Skeletal muscle tissue (tissue), 4 donors: ENCODE results near the gene SDK1. TPM values are rescaled to one million over a fixed set of nuclear protein-coding genes. Genes with fewer than 3 reads are reported as not detected.

Experiments
- H3K27ac ChIP-seq: one replicate; pipeline ENCODE4 v1.7.0; 2013; ENCODE audit warnings: mild to moderate bottlenecking, low read depth, low read length, inconsistent platforms
- H3K27me3 ChIP-seq, 3 donors: one replicate each; pipeline ENCODE4 v1.7.0; 2013; ENCODE audit warnings: low read length in 3 of 3; ENCODE audit not compliant: control insufficient read depth in 3 of 3, insufficient read depth in 3 of 3
- H3K36me3 ChIP-seq, 3 donors: one replicate each; pipeline ENCODE4 v1.7.0; 2013; ENCODE audit warnings: low read length in 3 of 3; ENCODE audit not compliant: control insufficient read depth in 3 of 3, insufficient read depth in 3 of 3
- H3K4me1 ChIP-seq, 3 donors: one replicate each; pipeline ENCODE4 v1.7.0; 2013; ENCODE audit warnings: low read length in 3 of 3, mild to moderate bottlenecking in 3 of 3; ENCODE audit not compliant: control insufficient read depth in 3 of 3, insufficient read depth in 3 of 3
- H3K4me3 ChIP-seq, 3 donors: one replicate each; pipeline ENCODE4 v1.7.0; 2013; ENCODE audit warnings: low read length in 3 of 3
- H3K9ac ChIP-seq, 3 donors: one replicate each; pipeline ENCODE4 v1.7.0; 2013; ENCODE audit warnings: low read length in 3 of 3, mild to moderate bottlenecking in 3 of 3, moderate library complexity in 2 of 3, low read depth in 1 of 3
- H3K9me3 ChIP-seq, 3 donors: one replicate each; pipeline ENCODE4 v1.7.0; 2013; ENCODE audit warnings: low read length in 3 of 3; ENCODE audit not compliant: control insufficient read depth in 3 of 3
- total RNA-seq: library from RNA; depleted of rRNA; stranded (reverse); fragments of >200 nt; gene quantifications from one replicate; pipeline ENCODE4 v1.2.3, GENCODE V29; 2014
- donor health status: Osteomylitis.

Gene SDK1
- total RNA-seq, 1 donor from 2014 or later = 3.7 TPM

DNA sequence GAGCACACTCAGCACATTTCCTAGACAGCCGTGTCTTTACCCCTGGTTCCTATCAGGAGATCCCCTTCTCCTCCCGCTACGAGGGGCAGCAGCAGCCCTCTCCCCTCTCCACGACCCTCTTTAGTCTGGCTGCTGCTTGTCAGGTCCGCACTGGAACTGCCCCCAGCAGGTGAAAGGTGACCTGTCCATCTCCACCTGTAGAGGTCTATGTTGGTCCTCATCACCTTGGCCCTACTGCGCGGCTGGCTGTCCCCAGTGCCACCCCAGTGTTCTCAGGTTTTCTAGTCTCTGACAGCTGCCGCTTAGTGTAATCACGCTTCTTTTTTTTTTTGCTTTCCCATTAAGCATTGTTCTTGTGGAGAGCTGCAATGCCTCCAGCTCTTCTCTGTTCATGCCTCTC lies 545.7 kb downstream of the SDK1 start:
- no peak overlapping the region for H3K4me3 ChIP-seq
- no peaks in the 10 kb centered on the region for H3K9me3 ChIP-seq
- peaks cover 0 to 4% (median 0%) of the 10 kb centered on the region in 3 donors for H3K27me3 ChIP-seq
- H3K4me1 ChIP-seq = no peaks in the 10 kb centered on the region
- H3K36me3 ChIP-seq = no peaks in the 10 kb centered on the region
- H3K9ac ChIP-seq = no peak overlapping the region
- H3K27ac ChIP-seq = no peak overlapping the region

DNA sequence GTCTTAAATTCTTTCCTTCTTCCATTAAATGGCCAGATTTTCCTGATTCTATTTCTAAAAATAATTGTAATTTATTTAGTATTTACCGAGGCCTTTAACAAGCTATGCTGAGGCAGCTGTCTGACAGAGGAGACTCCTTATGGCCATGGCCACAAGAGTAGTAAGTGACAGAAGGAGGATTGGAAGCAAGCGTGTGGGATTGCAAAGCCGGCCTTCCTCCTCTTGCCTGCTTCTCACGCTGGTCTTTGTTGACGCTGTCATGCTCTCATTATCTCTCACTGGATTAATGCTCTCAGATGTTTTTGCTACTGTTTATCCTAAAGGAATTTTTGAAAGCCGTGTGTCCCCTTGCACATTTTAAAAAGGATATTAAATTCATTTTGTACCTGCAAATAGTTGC lies 546.3 kb downstream of the SDK1 start:
- Histone ChIP-seq H3K9ac (no peak overlapping the region), H3K36me3 (no peaks in the 10 kb centered on the region), H3K27me3 (no peaks in the 10 kb centered on the region), H3K9me3 (no peaks in the 10 kb centered on the region), H3K4me1 (no peaks in the 10 kb centered on the region), H3K27ac (no peak overlapping the region), H3K4me3 (no peak overlapping the region)

DNA sequence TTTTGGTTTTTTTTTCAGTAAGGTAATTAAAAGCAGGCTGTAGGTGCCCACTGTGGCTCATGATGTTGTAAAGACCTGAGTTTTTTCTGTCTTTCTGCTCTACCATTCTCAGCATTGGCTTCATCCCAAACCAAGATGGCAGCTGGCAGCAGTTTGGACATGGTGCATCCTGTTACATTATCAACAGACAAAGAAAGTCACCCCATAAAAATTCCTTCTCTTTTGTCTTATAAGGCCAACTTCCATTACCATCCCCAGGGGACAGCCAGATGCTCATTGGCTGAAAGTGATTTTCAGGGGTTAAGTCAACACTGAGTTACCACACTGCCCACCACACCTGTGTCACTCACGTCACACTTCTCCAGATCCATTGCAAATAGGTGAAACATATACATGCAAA lies 558.4 kb downstream of the SDK1 start:
- Histone ChIP-seq H3K27me3 (no peaks in the 10 kb centered on the region), H3K9ac (no peak overlapping the region), H3K4me3 (no peak overlapping the region), H3K36me3 (no peaks in the 10 kb centered on the region), H3K4me1 (no peaks in the 10 kb centered on the region), H3K27ac (no peak overlapping the region), H3K9me3 (peaks cover 0 to 3% (median 0%) of the 10 kb centered on the region in 3 donors)

DNA sequence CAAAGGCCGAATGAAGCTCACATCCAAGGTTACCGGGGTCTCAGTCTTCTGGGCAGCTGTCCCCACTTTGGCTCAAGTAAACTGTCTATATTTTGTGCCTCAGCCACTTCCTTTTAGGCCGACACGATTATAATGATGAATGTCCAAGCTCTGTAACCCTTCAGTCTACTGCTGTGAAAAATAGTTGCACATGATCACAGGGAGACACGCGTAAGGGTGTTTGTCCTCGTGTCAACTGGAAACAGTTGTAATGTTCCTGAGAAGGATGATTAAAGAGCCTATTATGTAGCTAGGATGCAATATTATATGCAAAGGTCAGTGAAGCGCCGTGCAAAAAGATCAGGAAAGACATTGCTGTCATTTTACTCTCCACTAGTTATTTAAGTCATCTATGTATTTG lies 559.9 kb downstream of the SDK1 start:
- Histone ChIP-seq H3K27me3 (no peaks in the 10 kb centered on the region), H3K36me3 (no peaks in the 10 kb centered on the region), H3K27ac (no peak overlapping the region), H3K9ac (no peak overlapping the region), H3K9me3 (no peaks in the 10 kb centered on the region), H3K4me3 (no peak overlapping the region), H3K4me1 (peaks cover 0 to 2% (median 0%) of the 10 kb centered on the region in 3 donors)

DNA sequence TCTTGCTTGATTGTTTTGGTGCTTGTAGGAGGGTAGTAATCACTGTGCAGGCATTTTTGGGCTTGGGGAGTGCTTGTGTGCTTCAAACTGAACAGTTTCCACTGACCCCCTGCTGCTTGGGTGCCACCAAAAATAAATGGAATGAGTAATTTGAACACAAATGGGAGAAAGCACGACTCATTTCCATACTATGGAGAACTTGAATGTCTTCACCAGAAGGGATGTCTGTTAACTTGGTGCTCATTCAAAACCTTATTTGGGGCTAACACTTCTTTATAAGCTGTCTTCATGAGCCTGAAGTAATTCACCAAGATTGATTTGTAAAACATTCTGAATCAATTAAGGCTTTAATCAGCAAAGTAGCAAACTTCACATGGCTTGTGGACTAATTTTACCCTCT lies 560.3 kb downstream of the SDK1 start:
- no peaks in the 10 kb centered on the region for H3K27me3 ChIP-seq
- no peak overlapping the region for H3K9ac ChIP-seq
- H3K36me3 ChIP-seq = no peaks in the 10 kb centered on the region
- no peaks in the 10 kb centered on the region for H3K9me3 ChIP-seq
- no peak overlapping the region for H3K27ac ChIP-seq
- no peak overlapping the region for H3K4me3 ChIP-seq
- peaks cover 0 to 4% (median under 1%) of the 10 kb centered on the region in 3 donors for H3K4me1 ChIP-seq

DNA sequence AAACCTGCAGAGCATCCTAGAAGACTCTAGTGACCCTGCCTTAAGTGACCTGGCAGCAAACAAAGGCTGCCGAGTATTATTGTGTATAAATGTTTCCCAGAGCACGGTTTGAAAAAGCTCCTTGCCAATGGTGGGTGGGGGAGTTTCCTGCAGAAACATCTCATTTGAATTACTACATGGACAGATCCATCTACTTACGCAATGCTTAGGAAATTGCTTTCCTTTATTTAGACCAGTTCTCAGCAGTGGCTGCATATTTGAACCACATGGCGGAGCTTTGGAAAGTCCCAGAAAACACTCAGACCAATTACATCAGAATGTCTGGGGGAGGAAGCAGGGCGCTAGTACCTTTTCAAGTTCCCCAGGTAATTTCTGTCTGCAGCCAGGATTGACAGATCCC lies 560.9 kb downstream of the SDK1 start:
- H3K27me3 ChIP-seq = no peaks in the 10 kb centered on the region
- no peaks in the 10 kb centered on the region for H3K9me3 ChIP-seq
- no peak overlapping the region for H3K4me3 ChIP-seq
- H3K36me3 ChIP-seq = no peaks in the 10 kb centered on the region
- peaks cover 0 to 8% (median 3%) of the 10 kb centered on the region in 3 donors for H3K4me1 ChIP-seq
- H3K9ac ChIP-seq = no peak overlapping the region
- H3K27ac ChIP-seq = no peak overlapping the region

DNA sequence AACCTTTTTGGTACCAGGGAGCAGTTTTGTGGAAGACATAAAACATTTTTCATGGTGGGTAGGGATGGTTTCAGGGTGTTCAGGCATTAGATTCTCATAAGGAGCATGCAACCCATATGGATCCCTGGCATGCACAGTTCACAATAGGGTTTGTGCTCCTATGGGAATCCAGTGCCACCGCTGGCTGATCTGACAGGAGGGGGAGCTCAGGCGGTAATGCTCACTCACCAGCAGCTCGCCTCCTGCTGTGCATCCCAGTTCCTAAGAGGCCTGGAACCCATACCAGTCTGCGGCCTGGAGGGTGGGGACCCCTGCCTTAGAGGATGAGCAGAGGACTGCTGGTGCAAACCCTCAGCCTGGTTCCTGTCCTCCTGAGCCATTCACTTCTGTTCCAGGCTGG lies 561.7 kb downstream of the SDK1 start:
- no peak overlapping the region for H3K9ac ChIP-seq
- no peak overlapping the region for H3K27ac ChIP-seq
- H3K4me1 ChIP-seq = peaks cover 0 to 8% (median 3%) of the 10 kb centered on the region in 3 donors
- H3K36me3 ChIP-seq = no peaks in the 10 kb centered on the region
- H3K9me3 ChIP-seq = no peaks in the 10 kb centered on the region
- no peaks in the 10 kb centered on the region for H3K27me3 ChIP-seq
- no peak overlapping the region for H3K4me3 ChIP-seq

DNA sequence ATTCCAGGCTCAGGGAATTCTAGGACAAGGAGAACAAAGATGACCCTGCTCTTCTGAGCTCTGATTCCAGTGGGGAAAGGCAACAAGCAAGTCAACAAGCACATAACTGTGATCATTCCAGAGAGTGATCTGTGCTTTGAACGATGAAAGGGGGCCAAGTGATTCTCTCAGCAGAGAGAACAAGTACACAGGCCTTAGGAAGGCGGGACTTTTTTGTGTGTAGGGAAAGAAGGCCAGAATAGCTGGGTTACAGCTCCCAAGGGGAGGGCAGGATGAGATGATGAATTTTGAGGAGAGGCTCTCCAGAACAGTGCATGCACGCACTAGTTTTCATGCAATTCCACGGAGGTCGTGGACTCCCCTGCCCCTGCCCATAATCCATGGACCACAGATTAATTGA lies 565.2 kb downstream of the SDK1 start:
- Histone ChIP-seq H3K36me3 (no peaks in the 10 kb centered on the region), H3K9me3 (no peaks in the 10 kb centered on the region), H3K4me3 (no peak overlapping the region), H3K27ac (no peak overlapping the region), H3K9ac (no peak overlapping the region), H3K4me1 (peaks cover 0 to 8% (median 3%) of the 10 kb centered on the region in 3 donors), H3K27me3 (no peaks in the 10 kb centered on the region)

DNA sequence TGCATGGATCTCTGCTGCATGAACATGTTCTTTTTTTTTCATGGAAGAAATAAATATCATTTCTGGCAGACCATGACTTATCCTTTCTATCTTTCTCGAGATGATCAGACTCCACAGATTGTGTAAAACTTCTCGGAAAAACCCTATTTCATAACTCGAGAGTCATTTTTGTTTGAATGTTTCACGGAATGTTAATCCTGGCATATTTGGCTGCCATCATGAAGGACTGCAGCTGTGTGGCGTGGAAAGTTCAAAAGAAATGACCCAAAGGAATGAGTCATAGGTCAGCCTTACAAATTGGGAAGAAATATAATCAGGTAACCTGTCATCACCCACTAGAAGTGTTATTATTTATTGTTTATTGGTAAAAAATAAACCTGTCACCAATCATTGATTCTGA lies 566.8 kb downstream of the SDK1 start:
- no peaks in the 10 kb centered on the region for H3K27me3 ChIP-seq
- peaks cover 0 to 8% (median 3%) of the 10 kb centered on the region in 3 donors for H3K4me1 ChIP-seq
- H3K9ac ChIP-seq = no peak overlapping the region
- H3K36me3 ChIP-seq = no peaks in the 10 kb centered on the region
- H3K4me3 ChIP-seq = no peak overlapping the region
- H3K27ac ChIP-seq = no peak overlapping the region
- no peaks in the 10 kb centered on the region for H3K9me3 ChIP-seq

DNA sequence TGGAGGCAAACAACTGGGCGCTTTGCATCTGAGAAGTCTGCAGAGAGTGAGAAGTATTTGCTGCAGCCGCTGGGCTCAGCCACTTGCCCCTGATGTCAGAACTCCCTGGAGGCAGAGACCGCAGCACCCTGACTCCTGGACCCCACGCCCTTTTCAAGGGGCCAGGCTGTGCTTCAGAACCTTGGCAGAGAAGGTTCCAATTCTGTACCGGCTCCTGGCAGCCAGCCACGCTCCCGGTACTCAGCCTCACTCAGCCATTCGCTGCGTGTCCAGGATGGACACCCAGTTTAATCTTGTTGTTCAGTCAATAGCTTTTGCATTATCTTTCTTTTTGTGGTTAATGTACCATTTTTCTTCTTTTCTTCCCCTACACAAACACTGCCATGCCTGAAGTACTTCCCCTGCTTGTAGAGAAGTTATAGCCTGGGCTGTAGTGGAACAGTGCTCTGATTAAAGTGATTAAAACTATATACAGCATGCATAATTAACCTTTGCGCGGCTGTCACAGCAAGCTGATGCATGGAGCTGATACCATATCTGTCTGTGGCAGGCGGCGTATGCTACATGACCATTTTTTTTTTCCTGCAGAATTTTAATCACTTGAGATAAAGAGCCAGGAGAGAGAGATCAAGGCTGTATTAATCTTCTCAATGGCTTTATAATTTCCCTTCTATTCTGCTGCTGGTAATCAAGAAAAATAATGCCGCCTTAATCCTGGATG lies 578.5 kb downstream of the SDK1 start:
- Histone ChIP-seq H3K9ac (no peak overlapping the region), H3K27me3 (peaks cover 0 to 3% (median 0%) of the 10 kb centered on the region in 3 donors), H3K4me1 (no peaks in the 10 kb centered on the region), H3K4me3 (no peak overlapping the region), H3K27ac (no peak overlapping the region), H3K36me3 (no peaks in the 10 kb centered on the region), H3K9me3 (no peaks in the 10 kb centered on the region)
